NCI-H2107 treated with DMSO at 0.1 percent for 48 hours (cell line): Measurements from ENCODE around the gene ANKUB1.
A peak's percentile ranks its signal among the peaks of the same experiment; 100 is the strongest.

ENCODE experiments used
- DNase-seq: peaks from one replicate; lab custom pipeline; 2025; ENCODE audit not compliant: unreplicated experiment; lab: John Stamatoyannopoulos, UW

ANKUB1 gene

DNA sequence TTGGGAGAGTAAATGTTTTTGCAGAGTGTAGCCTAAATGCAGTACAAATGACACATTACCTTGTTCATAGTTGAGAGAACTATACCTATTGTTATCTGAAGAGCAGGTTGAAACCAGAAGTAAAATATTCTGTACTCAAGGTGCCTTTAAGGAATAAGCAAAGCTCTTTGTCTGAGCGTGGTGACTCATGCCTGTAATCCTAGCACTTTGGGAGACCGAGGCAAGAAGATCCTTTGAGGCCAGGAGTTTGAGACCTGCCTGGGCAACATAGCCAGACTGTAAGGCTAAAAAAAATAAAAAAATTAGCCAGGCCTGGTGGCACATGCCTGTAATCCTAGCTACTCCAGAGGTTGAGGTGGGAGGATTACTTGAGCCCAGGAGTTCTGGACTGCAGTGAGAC lies 18.5 kb upstream of the ANKUB1 start:
- no peak for DNase-seq

- no peak for DNase-seq
These were observed 17.3 kb upstream of the ANKUB1 start for GRCh38 chr3:149809699-149810098.

- peak; percentile 44 for DNase-seq
These were observed 16.0 kb upstream of the ANKUB1 start for GRCh38 chr3:149808209-149808829.

GRCh38 chr3:149806171-149806778 lies 13.9 kb upstream of the ANKUB1 start:
- no peak for DNase-seq

GRCh38 chr3:149801639-149802038 lies 9.3 kb upstream of the ANKUB1 start:
- no peak for DNase-seq

DNA sequence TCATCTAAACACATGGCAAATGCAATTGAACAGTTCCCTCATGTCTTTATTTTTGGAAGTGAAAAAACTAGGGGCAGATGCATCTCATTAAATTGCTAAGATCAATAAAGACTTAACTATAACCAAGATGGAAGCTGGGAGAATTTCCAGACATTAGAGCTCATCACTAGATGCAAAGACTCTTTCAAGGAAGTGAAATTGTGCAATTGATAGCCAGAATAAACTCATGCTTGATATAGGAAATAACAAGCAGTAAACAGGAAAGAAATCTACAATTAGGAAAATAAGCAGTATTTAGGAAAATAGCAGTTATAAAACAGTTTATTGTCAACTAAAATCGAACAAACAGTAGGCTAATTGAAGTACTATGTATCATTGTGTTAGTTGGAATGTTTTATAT lies 8.8 kb upstream of the ANKUB1 start:
- no peak for DNase-seq

DNA sequence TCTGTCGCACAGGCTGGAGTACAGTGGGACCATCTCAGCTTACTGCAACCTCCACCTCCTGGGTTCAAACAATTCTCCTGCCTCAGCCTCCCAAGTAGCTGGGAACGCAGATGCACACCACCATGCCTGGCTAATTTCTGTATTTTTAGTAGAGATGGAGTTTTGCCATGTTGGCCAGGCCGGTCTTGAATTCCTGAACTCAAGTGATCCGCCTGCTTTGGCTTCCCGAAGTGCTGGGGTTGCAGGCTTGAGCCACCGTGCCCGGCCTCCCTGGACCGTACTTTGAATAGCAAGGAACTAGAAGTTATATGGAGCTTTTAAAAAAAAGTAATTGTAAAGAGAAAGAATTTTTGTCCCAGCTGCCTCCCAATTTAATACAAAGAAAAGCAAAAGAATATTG lies 8.3 kb upstream of the ANKUB1 start:
- DNase-seq, result no peak

- DNase-seq, result no peak
These were observed 3.7 kb upstream of the ANKUB1 start for GRCh38 chr3:149796026-149796425.

DNA sequence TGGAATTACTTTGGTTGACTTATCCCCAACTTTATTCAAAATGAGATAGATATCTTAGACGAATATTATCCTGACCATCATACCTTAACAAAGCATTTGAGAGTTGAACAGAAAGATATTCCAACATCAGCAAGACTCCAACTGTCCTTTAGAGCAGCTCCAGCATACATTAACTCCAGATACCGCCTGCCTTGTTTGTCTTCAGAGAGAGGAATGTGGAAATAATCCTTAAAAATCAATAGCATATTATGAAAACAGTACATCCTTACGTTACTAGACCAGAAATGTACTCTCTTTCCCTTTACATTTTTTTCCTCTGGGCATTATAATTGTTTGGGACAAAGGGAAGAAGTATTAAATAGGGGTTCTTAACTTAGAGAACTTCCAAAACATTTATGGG lies 1.7 kb downstream of the ANKUB1 start:
- DNase-seq, result no peak

- DNase-seq, result no peak
These were observed 2.1 kb downstream of the ANKUB1 start for GRCh38 chr3:149790268-149790667.

DNA sequence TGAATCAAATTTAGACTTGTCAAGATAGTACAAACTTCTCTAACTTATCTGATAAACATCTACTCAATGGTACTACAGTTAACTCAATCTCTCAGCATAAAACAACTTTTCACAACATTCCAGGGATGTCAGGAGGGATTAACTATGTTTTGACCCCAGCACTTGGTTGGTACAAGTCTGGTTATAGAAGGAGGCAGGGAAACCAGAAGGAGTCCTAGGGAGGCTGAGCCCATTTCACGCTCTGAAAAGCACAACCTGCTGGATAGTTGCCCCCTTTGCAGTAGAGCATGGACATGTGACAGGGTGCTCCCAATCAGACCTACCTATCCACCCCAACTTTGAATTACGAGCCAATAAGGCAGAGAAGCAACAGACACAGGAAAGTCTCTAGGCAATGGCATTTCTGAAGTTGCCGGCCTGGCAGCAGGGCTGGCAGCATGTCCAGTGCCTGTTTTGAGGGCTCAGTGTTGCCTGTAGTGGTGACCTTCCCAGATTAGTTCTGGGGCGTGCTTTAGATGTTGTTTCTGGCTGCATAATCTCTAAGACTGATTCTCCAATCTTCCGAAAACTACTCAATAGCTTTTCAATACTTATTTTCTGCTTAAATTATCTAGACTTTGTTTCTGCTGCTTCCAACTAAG lies 8.2 kb downstream of the ANKUB1 start:
- DNase-seq, result no peak

GRCh38 chr3:149783576-149783975 lies 8.8 kb downstream of the ANKUB1 start:
- no peak for DNase-seq

- no peak for DNase-seq
These were observed 10.6 kb downstream of the ANKUB1 start for GRCh38 chr3:149781741-149782140.

DNA sequence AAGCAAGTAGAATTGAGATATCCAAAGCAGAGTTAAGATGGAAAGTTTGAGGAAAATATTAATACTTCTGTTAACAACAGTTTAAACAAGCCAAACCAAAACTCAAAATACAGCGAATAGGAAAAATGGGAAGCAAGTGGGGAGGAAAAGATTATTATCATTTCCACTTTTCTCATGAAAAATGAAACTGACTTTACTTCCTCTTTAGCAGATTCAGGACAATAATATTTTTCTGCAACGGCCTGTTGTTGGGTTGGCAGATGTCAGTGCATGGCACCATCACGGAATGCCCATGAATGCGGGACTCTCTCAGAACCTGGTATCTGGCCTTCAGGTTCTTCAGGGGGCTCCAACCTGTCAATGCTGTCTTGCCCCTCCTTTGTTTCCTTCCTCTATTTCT lies 11.1 kb downstream of the ANKUB1 start:
- DNase-seq, result no peak

GRCh38 chr3:149777414-149778214 lies 14.7 kb downstream of the ANKUB1 start:
- DNase-seq, result no peak

DNA sequence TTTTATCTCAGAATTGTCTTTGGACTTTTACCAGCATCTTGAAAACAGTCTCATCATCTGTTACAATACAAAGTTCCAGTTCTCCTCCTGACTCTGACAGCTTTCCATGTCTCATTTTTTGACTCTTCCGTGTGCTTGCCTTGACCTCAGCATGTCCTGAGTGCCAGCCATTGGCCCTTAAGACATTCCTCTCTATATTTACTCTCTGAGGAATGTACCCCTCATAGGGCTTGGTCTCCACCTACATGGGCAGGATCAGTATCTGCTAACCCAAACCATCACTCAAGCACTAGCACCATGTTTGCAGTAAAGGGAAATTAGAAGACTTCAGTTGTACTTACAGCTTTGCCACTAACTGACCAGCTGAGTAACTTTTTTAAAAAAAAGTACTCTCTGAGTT lies 16.2 kb downstream of the ANKUB1 start:
- DNase-seq, result no peak

- DNase-seq, result no peak
These were observed 19.5 kb downstream of the ANKUB1 start for GRCh38 chr3:149772861-149773260.

GRCh38 chr3:149771652-149772271 lies 20.6 kb downstream of the ANKUB1 start:
- DNase-seq, result peak; percentile 59

- DNase-seq, result no peak
These were observed 22.1 kb downstream of the ANKUB1 start for GRCh38 chr3:149770246-149770645.

- DNase-seq, result no peak
These were observed 23.6 kb downstream of the ANKUB1 start for GRCh38 chr3:149768704-149769103.

DNA sequence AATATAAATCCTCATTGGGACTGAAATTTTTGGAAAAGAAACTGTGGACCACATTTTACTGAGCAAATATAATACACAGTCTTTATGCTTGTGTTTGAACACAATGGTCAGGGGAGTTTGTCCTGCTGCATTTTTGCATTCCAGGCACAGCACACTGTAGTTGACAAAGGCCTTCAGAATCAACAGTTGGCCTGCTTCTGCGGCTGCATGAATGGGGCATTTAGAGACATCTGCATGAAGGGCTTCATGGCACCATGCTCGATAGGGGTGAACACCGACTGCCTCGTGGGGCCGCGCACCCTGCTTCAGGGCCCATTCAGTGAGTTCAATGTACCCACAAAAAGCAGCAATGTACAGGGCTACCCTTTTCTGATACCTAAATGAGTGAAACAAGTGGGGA lies 24.6 kb downstream of the ANKUB1 start:
- DNase-seq, result no peak
